Activated CD8-positive, alpha-beta T cell treated with anti-CD3 and anti-CD28 coated beads for 36 hours (primary cell): ENCODE measurements around the gene TOM1L2. TPM values are rescaled to one million over a fixed set of nuclear protein-coding genes. Genes with fewer than 3 reads are reported as not detected.

Experiments
- ATAC-seq: fragments of 200-7000 bp; cut with Tn5 transposase; one replicate; pipeline ENCODE4 v1.10.0; 2021; ENCODE audit warnings: mild to moderate bottlenecking, moderate library complexity
- CTCF ChIA-PET: fragments of 350-600 bp; sonication (Branson Sonifier 250); formaldehyde crosslinking; loops from one replicate; lab custom pipeline; 2021; ENCODE audit warnings: antibody characterized with exemption; lab: Charles Lee
- POLR2A ChIA-PET: fragments of 350-600 bp; sonication (Branson Sonifier 250); formaldehyde crosslinking; loops from one replicate; lab custom pipeline; 2021; ENCODE audit warnings: antibody characterized with exemption; lab: Charles Lee
- DNase-seq: peaks from one replicate; pipeline ENCODE4 v3.0.0-alpha.2; 2020
- H3K27ac Mint-ChIP-seq: one replicate; pipeline ENCODE4 v1.8.0; 2021; ENCODE audit warnings: mild to moderate bottlenecking, mixed read lengths
- H3K27me3 Mint-ChIP-seq: one replicate; pipeline ENCODE4 v1.8.0; 2021; ENCODE audit warnings: mixed read lengths
- H3K36me3 Mint-ChIP-seq: one replicate; pipeline ENCODE4 v1.8.0; 2021; ENCODE audit warnings: low read depth, mixed read lengths
- H3K4me1 Mint-ChIP-seq: one replicate; pipeline ENCODE4 v1.8.0; 2021; ENCODE audit warnings: low read depth, mixed read lengths
- H3K4me3 Mint-ChIP-seq: one replicate; pipeline ENCODE4 v1.8.0; 2021; ENCODE audit warnings: mild to moderate bottlenecking, moderate library complexity, mixed read lengths
- H3K9me3 Mint-ChIP-seq: one replicate; pipeline ENCODE4 v1.8.0; 2021; ENCODE audit warnings: mixed read lengths
- CTCF ChIP-seq: fragments of 200-600 bp; IDR thresholded peaks from one replicate; pipeline ENCODE4 v1.8.0; 2022; ENCODE audit warnings: antibody characterized with exemption, mild to moderate bottlenecking
- intact Hi-C: fragments of 100-400 bp; cut with micrococcal nuclease; formaldehyde crosslinking; loops from one replicate; pipeline ENCODE4 v1.10.0; 2022
- total RNA-seq, 2 experiments: library from RNA; stranded (reverse); gene quantifications; one replicate each; pipeline ENCODE4 v1.2.3, GENCODE V29; 2021

TOM1L2 gene
- total RNA-seq, 2 experiments from 2014 or later: 10.3 to 10.8 TPM

GRCh38 chr17:17924857-17925250, 47.3 kb downstream of the TOM1L2 start:
- ChIA-PET CTCF (interaction anchor here (0.8 to 1.6 kb wide), 3 partner anchors 13 to 282 kb away, joined by 3 to 5 read pairs (median 3); no protein-coding TSS in a partner anchor), POLR2A (interaction anchor here (0.6 to 1.3 kb wide), 2 partner anchors 18 to 35 kb away, joined by 3 read pairs; no protein-coding TSS in a partner anchor)
- H3K27me3 Mint-ChIP-seq: no peaks in the 10 kb centered on the region
- no peak for TF ChIP-seq CTCF
- no peaks in the 10 kb centered on the region for H3K36me3 Mint-ChIP-seq
- intact Hi-C loops: no loop called here
- H3K4me3 Mint-ChIP-seq: no peak overlapping the region
- peaks cover 6% of the 10 kb centered on the region for H3K4me1 Mint-ChIP-seq
- DNase-seq (no peak), ATAC-seq (no peak)
- H3K9me3 Mint-ChIP-seq: no peaks in the 10 kb centered on the region
- no peak overlapping the region for H3K27ac Mint-ChIP-seq

- no peak overlapping the region for H3K4me3 Mint-ChIP-seq
- no peaks in the 10 kb centered on the region for H3K36me3 Mint-ChIP-seq
- H3K4me1 Mint-ChIP-seq: peaks cover 11% of the 10 kb centered on the region
- ChIA-PET CTCF (interaction anchor here (0.8 to 1.4 kb wide), 2 partner anchors 13 to 282 kb away, joined by 3 read pairs; no protein-coding TSS in a partner anchor), POLR2A (interaction anchor here (0.6 to 1.3 kb wide), 2 partner anchors 18 to 36 kb away, joined by 3 read pairs; no protein-coding TSS in a partner anchor)
- no peak for ATAC-seq
- intact Hi-C loops: no loop called here
- no peak for DNase-seq
- no peak for TF ChIP-seq CTCF
- no peaks in the 10 kb centered on the region for H3K27me3 Mint-ChIP-seq
- no peak overlapping the region for H3K27ac Mint-ChIP-seq
- H3K9me3 Mint-ChIP-seq: no peaks in the 10 kb centered on the region
Measured at GRCh38 chr17:17924131-17924856, 47.9 kb downstream of the TOM1L2 start.

GRCh38 chr17:17922070-17922614, 50.1 kb downstream of the TOM1L2 start:
- no peaks in the 10 kb centered on the region for H3K36me3 Mint-ChIP-seq
- ATAC-seq: no peak
- no peak overlapping the region for H3K4me3 Mint-ChIP-seq
- DNase-seq: no peak
- H3K4me1 Mint-ChIP-seq: peaks cover 14% of the 10 kb centered on the region
- H3K27ac Mint-ChIP-seq: peak overlapping the region; percentile 17
- H3K9me3 Mint-ChIP-seq: no peaks in the 10 kb centered on the region
- intact Hi-C loops: no loop called here
- H3K27me3 Mint-ChIP-seq: no peaks in the 10 kb centered on the region
- CTCF ChIA-PET: no interaction called here
- no peak for TF ChIP-seq CTCF
- POLR2A ChIA-PET: no interaction called here

GRCh38 chr17:17921192-17922069, 50.8 kb downstream of the TOM1L2 start:
- Mint-ChIP-seq H3K4me1 (peaks cover 14% of the 10 kb centered on the region), H3K4me3 (no peak overlapping the region), H3K27me3 (no peaks in the 10 kb centered on the region), H3K27ac (no peak overlapping the region), H3K9me3 (no peaks in the 10 kb centered on the region), H3K36me3 (no peaks in the 10 kb centered on the region)
- intact Hi-C loops: no loop called here
- CTCF ChIA-PET: interaction anchor here (3.8 kb wide), 1 partner anchor 113 kb away, joined by 23 read pairs; no protein-coding TSS in a partner anchor
- ATAC-seq: no peak
- DNase-seq: no peak
- POLR2A ChIA-PET: no interaction called here
- TF ChIP-seq CTCF: no peak
